Measurements from ENCODE around the gene RAB43. TPM values are rescaled to one million over a fixed set of nuclear protein-coding genes. Genes with fewer than 3 reads are reported as not detected.
"Not testable (repeated sequence)": the region's sequence is repeated elsewhere in the genome, so short reads cannot be mapped to it uniquely, and the experiment has no call there.

RAB43 gene
- total RNA-seq, 1 experiment from 2014 or later, result 22.4 TPM

DNA sequence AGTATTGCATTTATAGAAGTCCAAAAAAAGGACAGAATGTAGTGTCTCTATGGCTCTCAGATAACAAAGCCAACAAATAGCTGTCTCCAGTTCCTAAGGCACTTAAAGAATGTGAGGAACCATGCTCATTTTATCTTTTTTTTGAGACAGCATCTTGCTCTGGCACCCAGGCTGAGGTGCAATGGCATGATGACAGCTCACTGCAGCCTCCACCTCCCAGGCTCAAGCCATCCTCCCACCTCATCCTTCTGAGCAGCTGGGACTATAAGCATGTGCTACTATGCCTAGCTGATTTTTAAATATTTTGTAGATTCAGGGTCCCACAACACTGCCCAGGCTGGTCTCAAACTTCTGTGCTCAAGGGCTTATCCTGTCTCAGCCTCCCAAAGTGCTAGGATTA is 23.2 kb upstream of the RAB43 start:
- Histone ChIP-seq H3K27ac (ENCODE audit: low read length) (no peak overlapping the region), H4K20me1 (ENCODE audit: low read length) (no peaks in the 10 kb centered on the region), H3K9ac (ENCODE audit: low read length) (no peak overlapping the region), H3K4me3 (ENCODE audit: low read length) (no peak overlapping the region), H3K4me1 (ENCODE audit: insufficient read depth, low read length) (no peaks in the 10 kb centered on the region), H3K36me3 (ENCODE audit: low read depth, low read length) (0 out of 2 replicates have a peak, but pooled peaks cover 5% of the 10 kb centered on the region), H3K4me2 (ENCODE audit: low read length) (no peak overlapping the region), H3K9me2 (replicated peaks; ENCODE audit: low read length) (no peaks in the 10 kb centered on the region), H3F3A (ENCODE audit: low read length, unreplicated experiment) (no peaks in the 10 kb centered on the region), H3K27me3 (ENCODE audit: low read length) (no peaks in the 10 kb centered on the region), H3K79me2 (ENCODE audit: low read length) (no peaks in the 10 kb centered on the region), H2AFZ (ENCODE audit: low read length) (no peak overlapping the region), H3K9me3 (ENCODE audit: low read length) (no peaks in the 10 kb centered on the region)
- DNase-seq (no peak), ATAC-seq (no peak)
- TF ChIP-seq, protein P1, sequence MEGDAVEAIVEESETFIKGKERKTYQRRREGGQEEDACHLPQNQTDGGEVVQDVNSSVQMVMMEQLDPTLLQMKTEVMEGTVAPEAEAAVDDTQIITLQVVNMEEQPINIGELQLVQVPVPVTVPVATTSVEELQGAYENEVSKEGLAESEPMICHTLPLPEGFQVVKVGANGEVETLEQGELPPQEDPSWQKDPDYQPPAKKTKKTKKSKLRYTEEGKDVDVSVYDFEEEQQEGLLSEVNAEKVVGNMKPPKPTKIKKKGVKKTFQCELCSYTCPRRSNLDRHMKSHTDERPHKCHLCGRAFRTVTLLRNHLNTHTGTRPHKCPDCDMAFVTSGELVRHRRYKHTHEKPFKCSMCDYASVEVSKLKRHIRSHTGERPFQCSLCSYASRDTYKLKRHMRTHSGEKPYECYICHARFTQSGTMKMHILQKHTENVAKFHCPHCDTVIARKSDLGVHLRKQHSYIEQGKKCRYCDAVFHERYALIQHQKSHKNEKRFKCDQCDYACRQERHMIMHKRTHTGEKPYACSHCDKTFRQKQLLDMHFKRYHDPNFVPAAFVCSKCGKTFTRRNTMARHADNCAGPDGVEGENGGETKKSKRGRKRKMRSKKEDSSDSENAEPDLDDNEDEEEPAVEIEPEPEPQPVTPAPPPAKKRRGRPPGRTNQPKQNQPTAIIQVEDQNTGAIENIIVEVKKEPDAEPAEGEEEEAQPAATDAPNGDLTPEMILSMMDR (conservative IDR thresholded peaks at IDR 0.05; ENCODE audit: low read depth, low read length), result no peak
- no peak for TF ChIP-seq EZH2phosphoT487 (IDR thresholded peaks at IDR 0.05; ENCODE audit: borderline replicate concordance, low read length)
- no peak for TF ChIP-seq EZH2 (IDR thresholded peaks at IDR 0.05; ENCODE audit: low read length, unreplicated experiment)
- intact Hi-C loops (cut with micrococcal nuclease), result no loop called here
- TSS peak; percentile 18 for BruUV-seq (replicated peaks)
- ChIA-PET POLR2A (ENCODE audit: unreplicated experiment) (interaction anchor here (0.6 kb wide), 1 partner anchor 138 kb away, joined by 16 read pairs; no protein-coding TSS in a partner anchor), CTCF (no interaction called here)

DNA sequence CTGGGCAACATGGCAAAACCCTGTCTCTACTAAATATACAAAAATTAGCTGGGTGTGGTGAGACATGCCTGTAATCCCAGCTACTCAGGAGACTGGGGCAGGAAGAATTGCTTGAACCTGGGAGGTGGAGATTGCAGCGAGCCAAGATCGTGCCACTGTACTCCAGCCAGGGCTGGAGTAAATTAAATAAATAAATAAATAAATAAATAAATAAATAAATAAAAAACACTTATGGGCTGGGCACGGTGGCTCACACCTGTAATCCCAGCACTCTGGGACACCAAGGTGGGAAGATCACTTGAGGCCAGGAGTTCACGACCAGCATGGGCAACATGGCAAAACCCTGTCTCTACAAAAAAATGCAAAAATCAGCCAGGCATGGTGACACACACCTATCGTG is 19.4 kb upstream of the RAB43 start:
- CTCF ChIA-PET; ATAC-seq; BruUV-seq (replicated peaks): not testable (repeated sequence)

DNA sequence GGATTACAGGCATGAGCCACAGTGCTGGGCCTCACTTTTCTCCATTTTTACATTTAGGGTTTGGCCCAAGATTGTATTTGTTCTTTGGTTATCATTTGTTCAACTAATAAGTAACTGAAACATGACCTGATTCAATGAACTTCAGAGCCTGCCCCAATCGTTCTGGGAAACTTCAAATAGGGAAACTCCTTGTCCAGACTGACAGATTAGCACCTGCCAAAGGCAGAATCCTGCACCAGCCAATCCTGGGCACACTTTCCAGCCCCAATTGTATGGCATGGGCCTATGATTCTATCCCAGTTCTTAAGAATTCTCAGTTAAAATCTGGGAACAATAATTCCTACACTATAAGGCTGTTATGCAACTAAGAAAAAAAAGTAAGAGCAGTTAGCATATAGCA is 18.3 kb upstream of the RAB43 start:
- Histone ChIP-seq H2AFZ (ENCODE audit: low read length) (no peak overlapping the region), H3K4me3 (ENCODE audit: low read length) (no peak overlapping the region), H3K79me2 (ENCODE audit: low read length) (no peaks in the 10 kb centered on the region), H3K27ac (ENCODE audit: low read length) (no peak overlapping the region), H4K20me1 (ENCODE audit: low read length) (no peaks in the 10 kb centered on the region), H3K9me2 (replicated peaks; ENCODE audit: low read length) (no peaks in the 10 kb centered on the region), H3K36me3 (ENCODE audit: low read depth, low read length) (0 out of 2 replicates have a peak, but pooled peaks cover 4% of the 10 kb centered on the region), H3K4me2 (ENCODE audit: low read length) (no peak overlapping the region), H3K4me1 (ENCODE audit: insufficient read depth, low read length) (no peaks in the 10 kb centered on the region), H3F3A (ENCODE audit: low read length, unreplicated experiment) (no peaks in the 10 kb centered on the region), H3K9ac (ENCODE audit: low read length) (no peak overlapping the region), H3K27me3 (ENCODE audit: low read length) (no peaks in the 10 kb centered on the region), H3K9me3 (ENCODE audit: low read length) (no peaks in the 10 kb centered on the region)
- no TSS peak for BruUV-seq (replicated peaks)
- ATAC-seq (no peak), DNase-seq (no peak)
- POLR2A ChIA-PET (ENCODE audit: unreplicated experiment), result no interaction called here
- no peak for TF ChIP-seq EZH2 (IDR thresholded peaks at IDR 0.05; ENCODE audit: low read length, unreplicated experiment)
- TF ChIP-seq EZH2phosphoT487 (IDR thresholded peaks at IDR 0.05; ENCODE audit: borderline replicate concordance, low read length), result no peak
- TF ChIP-seq, protein P1 (conservative IDR thresholded peaks at IDR 0.05; ENCODE audit: low read depth, low read length), result no peak
- CTCF ChIA-PET, result no interaction called here
- intact Hi-C loops (cut with micrococcal nuclease), result no loop called here

More for the DNA sequence above, 19.4 kb upstream of the RAB43 start:
- H3K9me2 ChIP-seq (replicated peaks; ENCODE audit: low read length); H3F3A ChIP-seq (ENCODE audit: low read length, unreplicated experiment); H3K27me3 ChIP-seq (ENCODE audit: low read length); H4K20me1 ChIP-seq (ENCODE audit: low read length); H3K36me3 ChIP-seq (ENCODE audit: low read depth, low read length); POLR2A ChIA-PET (ENCODE audit: unreplicated experiment); H3K27ac ChIP-seq (ENCODE audit: low read length); DNase-seq; H3K4me1 ChIP-seq (ENCODE audit: insufficient read depth, low read length); intact Hi-C loops (cut with micrococcal nuclease); H3K9ac ChIP-seq (ENCODE audit: low read length); H3K4me3 ChIP-seq (ENCODE audit: low read length); H2AFZ ChIP-seq (ENCODE audit: low read length); H3K4me2 ChIP-seq (ENCODE audit: low read length); H3K9me3 ChIP-seq (ENCODE audit: low read length); H3K79me2 ChIP-seq (ENCODE audit: low read length): not testable (repeated sequence)

DNA sequence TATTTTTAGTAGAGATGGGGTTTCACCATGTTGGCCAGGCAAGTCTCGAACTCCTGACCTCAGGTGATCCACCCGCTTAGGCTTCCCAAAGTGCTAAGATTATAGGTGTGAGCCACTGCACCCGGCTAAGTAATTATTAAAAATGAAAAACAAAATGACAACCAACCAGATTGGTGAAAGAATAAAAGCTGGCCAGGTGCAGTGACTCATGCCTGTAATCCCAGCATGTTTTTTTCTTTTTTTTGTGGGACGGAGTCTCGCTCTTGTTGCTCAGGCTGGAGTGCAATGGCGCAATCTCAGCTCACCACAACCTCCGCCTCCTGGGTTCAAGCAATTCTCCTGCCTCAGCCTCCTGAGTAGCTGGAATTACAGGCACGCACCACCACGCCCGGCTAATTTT is 14.7 kb upstream of the RAB43 start:
- CTCF ChIA-PET; H2AFZ ChIP-seq (ENCODE audit: low read length); H3K9me2 ChIP-seq (replicated peaks; ENCODE audit: low read length); H3K9ac ChIP-seq (ENCODE audit: low read length); H3K27ac ChIP-seq (ENCODE audit: low read length); ATAC-seq; H3K4me3 ChIP-seq (ENCODE audit: low read length); H3K9me3 ChIP-seq (ENCODE audit: low read length); H3K79me2 ChIP-seq (ENCODE audit: low read length); H4K20me1 ChIP-seq (ENCODE audit: low read length); POLR2A ChIA-PET (ENCODE audit: unreplicated experiment); intact Hi-C loops (cut with micrococcal nuclease); H3K4me1 ChIP-seq (ENCODE audit: insufficient read depth, low read length); H3K4me2 ChIP-seq (ENCODE audit: low read length); H3K27me3 ChIP-seq (ENCODE audit: low read length); H3F3A ChIP-seq (ENCODE audit: low read length, unreplicated experiment); DNase-seq; BruUV-seq (replicated peaks): not testable (repeated sequence)
- H3K36me3 ChIP-seq (ENCODE audit: low read depth, low read length), result peaks cover 11% of the 10 kb centered on the region; the same call in 1 of the 2 replicates

All from PC-3 (cell line).